ENCODE results near the gene INPPL1.

- TF ChIP-seq CTCF (conservative IDR thresholded peaks at IDR 0.05; ENCODE audit: low read length) (no peak), EZH2phosphoT487 (IDR thresholded peaks at IDR 0.05; ENCODE audit: borderline replicate concordance, low read depth, low read length) (no peak)
These were observed 28.9 kb upstream of the INPPL1 start for GRCh38 chr11:72195518-72196270.
